Inflammatory macrophage treated with lipopolysaccharide for 1 hour (primary cell): Measurements from ENCODE around the gene PARP11.

Source experiments
- DNase-seq, 2 donors: peaks; one replicate each; pipeline ENCODE4 v3.0.0-alpha.2; 2020 to 2022

The PARP11 gene

DNA sequence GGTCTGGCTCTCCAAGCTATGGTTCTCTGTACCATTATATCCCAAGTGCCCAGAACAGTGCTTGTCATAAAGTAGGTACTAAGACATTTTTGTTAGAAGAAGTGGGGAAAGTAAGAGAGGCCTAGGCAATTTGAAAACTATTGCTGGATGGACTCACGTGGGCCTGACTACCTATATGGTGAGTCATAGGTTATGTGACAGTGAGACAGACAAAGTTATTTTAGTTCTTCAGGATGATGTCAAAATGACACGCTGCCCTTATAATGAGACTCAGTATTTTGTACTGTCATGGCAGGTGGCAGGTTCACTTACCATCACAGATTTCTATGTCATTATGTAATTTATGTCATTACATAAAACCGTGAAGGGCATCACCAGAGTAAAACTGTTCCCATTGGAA is 53.1 kb downstream of the PARP11 start:
- peak in 1 of 2 donors; percentile 18 for DNase-seq

DNA sequence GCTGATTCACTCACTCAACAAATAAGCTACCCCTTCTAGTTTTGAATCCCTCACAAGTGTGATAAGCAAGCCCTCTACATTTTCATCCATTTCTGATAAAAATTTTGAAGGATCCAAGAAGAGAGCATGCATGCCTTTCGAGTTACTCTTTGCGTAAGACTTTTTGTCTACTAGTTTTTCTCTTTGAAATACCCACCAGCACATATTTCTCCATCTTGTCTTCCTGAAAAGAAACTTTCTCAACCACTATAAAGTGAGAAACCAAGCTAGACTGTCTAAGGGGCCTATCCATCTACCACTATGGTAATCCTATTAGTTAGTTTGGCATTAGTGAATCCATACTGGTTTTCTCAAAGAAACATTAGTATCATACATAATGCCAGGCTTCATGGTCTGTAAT is 56.9 kb downstream of the PARP11 start:
- no peak for DNase-seq

DNA sequence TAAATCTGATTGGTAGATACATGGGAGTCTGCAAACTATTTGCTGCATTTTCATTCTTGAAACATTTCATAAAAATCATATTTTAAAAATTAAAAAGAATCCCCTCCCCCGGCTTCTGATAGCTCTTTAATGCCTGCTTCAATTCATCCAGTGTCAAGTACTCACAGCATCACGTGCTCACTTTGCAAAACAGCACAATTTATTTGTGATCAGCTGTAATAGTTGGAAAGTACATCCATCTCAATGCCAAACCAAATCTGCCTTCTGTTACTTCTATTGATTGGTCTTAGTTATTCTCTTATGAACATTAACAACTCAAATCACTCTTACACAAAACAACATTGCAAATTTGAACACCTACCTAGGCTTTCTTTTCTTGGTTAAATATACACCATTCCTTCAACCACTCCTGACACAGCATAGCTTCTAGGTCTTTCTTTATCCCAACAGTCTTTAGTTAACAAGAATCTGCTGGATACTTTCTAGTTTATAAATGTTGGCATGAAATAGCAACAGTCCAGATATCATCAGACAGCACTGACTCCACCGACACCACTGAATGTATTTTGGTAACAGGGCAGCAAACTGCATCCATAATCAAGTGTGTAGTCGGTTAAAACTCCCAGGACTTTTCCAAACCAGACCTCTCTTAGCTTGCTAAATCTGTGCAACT is 58.0 kb downstream of the PARP11 start:
- no peak for DNase-seq

DNA sequence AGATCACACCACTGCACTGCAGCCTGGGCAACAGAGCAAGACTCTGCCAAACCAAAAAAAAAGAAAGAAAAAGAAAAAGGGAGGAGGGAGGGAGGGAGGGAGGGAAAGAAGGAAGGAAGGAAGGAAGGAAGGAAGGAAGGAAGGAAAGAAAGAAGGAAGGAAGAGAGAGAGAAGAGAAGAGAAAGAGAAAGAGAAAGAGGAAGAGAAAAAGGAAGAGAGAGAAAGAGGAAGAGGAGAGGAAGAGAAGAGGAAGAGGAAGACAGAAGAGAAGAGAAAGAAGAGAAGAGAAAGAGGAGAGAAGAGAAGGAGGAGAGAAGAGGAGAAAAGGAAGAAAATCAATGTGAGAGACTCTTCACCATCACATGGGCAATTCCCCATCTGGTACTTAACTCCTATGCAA is 62.7 kb downstream of the PARP11 start:
- no peak for DNase-seq

DNA sequence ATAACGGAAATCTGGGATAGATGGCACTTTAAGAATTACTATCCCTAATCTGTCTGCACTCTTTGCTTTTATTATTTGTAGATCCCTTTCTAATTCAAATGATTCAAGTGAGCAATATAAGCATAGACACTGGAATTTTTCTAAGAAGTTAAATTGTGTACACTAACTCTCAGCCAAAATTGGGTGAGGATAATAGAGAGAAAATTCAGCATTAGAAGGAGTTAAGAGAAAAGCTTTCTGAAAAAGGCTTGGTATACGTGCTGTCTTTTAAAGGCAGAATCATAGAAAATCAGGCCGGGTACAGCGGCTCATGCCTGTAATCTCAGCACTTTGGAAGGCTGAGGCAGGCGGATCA is 63.2 kb downstream of the PARP11 start:
- DNase-seq: no peak

DNA sequence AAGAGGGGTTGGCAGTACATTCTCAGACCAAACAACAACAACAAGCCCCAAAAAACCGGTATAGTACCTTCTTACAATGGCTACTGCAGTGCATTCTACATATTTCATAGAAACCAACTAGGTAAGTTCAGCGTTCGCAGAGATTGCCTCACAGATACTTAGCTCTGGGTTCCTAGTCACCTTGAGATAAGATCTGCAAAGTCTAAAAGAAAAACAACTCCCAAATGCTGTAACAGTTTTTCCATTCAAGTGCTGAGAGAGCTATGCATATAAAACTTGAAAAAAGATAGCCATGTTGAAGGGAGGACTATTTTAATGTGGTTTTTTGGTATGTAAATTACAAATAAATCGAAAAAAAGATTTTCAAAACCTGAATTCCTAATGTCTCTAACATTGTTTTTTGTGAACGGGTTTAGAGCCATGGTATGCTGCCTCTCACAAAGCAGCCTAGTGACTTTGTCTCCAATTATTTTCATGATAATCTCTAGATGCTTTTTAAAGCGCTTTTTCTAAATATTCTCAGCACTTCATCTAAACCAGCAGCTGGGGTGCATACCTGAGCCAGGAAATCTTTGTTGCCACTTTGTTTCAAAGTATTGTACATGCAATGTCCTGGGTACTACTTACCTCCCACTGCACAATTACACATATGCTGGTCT is 63.7 kb downstream of the PARP11 start:
- DNase-seq: no peak

DNA sequence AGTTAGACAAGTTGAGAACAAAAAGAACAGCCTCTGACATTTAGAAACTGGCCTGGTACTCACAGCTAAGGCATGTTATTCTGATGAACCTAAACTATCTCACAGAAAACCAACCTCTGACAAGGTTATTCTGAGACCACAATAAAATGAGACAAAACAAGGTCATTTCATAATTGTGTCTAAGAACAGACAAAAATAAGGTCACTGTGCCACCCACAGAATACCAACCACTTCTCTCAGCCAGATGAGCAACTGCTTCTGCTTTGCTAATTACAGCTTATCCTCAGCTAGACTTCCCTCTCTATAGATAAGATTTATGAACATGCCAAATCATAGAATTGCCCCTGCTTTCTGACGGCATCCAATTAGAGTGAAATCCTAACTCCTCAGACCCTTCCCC is 68.1 kb downstream of the PARP11 start:
- DNase-seq: peak; percentile 37 to 61

DNA sequence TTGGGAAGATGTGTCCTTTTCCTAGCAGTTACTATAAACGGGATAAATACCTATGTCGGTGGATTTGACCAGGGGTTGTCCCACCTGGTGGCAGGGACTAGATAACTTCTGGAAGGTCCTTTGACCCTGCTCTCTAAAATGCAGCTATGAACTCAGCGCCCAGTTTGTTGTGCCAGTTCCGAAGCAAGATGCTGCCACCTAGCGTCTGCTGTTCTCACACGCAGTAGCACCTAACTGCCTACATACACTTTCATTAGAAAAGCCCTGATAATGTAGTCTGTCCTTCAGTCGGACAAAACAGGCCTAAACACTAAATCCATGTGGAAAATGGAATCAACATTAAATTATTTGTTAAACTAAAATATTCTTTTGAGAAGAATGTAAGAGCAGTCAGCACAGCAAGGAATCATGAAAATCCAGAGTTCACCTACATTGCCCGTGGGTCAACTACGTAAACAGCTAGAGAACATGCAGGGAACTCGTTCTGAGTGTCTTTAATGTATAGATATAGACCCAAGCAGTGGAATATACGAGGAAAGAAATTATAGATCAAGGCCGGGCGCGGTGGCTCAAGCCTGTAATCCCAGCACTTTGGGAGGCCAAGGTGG is 69.2 kb downstream of the PARP11 start:
- peak; percentile 48 to 80 for DNase-seq

DNA sequence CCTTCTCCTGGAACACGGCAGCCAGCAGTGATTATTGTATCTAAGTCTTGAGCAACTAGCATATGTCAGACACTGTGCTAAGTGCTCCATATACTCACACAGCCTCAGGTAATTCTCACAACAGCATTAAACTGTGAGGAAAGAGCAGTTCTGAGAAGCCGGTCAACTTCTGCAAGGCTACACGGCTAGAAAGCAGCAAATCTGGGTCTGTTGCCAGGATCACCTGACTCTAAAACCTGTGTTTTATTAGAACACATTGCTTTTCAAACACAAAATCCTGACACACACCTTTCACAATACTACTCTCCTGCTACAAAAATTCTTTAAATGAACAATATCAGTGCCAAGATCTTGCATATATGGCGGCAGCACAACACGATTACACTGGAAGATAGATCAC is 70.5 kb downstream of the PARP11 start:
- no peak for DNase-seq

DNA sequence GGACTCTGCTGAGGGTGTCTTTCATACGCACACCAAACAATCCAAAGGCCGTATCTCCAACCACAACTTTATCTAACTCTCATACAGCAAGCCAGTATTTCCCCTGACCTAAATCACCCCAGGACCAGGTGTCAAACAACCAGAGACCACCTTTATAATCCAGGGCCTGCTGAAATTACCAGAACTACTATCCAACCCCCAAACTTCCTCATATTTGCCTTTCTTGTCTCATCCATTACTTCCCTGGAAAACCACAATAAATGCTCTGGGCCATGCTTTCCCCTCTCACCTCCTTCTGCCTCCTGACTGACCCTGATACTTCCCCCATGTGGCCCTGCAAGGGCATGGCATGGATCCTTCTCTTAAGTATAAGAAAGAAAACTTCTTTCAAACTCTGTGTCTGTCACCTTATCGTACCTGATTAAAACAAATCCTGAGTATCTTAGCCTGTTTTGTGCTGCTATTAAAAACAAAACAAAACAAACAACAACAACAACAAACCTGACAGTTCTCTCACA is 75.6 kb downstream of the PARP11 start:
- peak; percentile 5 to 17 for DNase-seq

DNA sequence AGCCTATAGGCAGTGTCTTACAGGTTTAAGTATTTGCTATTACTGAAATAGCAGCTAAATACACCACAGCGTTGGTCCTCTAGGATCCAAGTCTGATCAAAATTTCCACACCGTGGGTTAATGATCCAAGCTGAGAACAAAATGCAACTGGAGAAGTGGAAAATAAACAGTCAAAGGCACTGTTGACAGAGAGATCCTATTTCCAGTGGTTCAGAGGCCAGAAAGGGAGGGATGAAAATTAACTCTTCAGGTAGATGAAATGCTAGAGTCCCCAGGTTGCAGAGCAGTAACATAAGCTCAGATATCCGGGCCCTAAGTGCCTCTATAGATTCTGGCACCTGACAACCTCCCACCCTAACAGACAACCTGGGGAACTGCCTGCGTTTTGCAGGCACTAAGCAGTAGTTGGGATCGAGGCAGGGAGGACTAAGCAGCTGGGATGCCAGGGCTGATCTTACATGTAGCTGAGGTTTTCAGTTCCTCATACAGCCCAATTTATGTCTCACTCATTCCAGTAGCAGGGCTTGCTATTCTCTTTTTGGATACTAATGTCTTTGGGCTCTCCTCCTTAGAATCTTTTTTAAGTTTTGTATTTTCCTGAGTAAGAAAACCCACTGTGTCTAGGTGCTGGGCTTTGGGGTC is 77.6 kb downstream of the PARP11 start:
- no peak for DNase-seq

DNA sequence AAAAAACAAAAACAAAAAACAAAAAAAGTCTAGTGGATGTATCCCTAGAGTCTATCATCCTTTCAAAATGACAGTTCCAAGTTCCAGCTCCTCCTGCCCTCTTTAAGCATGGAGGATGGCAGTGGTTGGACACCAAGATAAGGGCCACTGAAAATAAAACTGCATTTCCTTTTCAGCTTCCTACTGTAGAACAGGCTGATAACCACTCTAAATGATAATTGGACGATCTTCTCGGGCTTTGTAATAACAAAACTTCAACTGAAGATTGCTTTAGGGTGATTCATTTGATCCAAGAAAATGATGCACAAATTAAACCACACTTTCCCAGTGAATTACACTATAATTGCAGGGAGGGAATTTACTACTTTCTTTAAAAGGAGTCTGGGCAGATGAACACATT is 78.1 kb downstream of the PARP11 start:
- no peak for DNase-seq

DNA sequence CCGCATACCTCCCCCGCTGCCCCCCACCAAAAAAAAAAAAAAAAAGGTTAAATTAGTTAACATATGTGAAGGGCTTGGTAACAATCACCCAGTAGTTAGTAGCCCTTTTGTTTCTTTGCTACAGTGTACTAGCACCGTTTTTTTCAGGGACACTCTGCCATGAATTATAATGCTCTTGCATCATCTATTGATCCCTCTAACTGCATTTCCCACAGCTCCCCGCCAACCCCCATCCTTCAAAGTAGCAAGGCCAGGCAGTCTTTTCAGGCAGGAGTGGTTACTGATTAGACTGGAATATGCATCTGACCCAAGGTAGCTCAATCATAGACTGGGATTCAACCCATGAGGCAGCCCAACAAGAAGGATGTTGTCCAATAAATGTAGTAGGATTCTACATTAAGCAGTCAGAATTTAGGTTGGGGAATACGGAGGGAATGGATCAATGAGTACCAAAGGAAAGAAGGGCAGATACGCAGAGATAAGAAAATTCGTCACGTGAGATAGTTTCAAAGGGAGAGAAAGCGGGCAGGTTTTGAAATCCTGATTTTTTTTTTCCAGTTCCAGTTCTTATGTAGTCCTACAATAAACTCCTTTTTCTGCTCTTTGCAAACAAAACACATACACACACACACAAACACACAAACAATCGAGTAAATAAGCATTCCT is 80.4 kb downstream of the PARP11 start:
- no peak for DNase-seq

DNA sequence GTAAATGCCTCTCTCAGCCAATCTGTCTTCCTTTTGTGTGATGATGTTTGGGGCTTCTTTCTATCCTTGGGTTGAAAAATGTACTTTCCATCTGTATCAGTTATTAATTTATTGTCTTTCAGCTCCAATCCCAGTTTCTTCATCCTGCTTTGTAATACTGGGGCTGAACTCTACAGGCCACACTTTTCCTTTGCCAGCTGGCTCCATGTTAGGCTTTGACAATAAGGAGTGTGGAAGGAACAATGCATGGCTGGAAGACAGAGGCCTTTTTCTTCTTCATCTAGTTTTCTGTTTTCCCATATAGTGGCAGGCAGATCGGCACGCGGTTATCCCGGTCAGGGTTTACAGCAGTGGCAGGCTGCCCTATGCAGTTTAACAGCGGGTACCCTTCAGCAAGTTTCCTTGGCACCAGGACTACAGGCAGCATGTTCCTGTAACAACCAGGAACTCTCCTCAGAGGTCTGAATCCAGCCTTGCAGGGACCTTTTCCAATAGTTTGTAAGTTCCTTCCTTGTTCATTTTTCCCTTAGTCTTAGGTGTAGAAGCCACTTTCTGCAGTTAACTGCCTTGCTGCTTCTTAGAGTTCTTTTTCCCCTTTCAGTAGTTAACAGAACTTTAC is 81.8 kb downstream of the PARP11 start:
- no peak for DNase-seq

DNA sequence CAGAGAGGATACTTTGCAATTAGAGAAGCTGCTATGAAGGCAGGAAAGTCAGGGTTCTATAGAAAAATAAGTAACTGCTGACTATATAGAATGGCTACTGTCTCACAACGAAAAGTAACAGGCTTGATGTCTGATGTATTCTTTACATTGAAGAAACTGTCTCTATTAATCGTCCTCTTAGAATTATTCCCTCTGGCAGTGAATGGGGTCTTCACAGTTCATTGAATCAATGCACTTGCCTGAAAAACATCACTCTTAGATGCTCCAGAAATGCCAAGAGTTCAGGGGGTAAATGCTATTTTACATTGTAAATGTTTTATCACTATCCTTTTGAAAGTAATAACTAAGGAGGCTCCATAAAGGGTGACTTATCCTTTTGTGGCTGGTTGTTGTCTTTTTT is 82.6 kb downstream of the PARP11 start:
- DNase-seq: no peak

DNA sequence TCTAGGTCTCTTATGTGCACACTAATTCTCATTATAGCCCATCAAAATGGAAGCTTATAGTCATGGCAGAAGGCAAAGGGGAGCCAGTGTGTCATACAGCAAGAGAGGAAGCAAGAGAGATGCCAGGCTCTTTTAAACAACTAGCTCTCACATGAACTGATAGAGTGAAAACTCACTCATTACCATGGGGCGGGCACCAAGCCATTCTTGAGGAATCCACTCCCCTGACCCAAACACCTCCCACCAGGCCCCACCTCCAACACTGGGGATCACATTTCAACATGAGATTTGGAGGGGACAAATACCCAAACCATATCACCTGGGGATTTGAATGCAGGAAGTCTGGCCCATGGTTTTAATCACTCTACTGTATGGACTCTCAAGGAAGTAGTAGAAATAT is 83.4 kb downstream of the PARP11 start:
- no peak for DNase-seq

DNA sequence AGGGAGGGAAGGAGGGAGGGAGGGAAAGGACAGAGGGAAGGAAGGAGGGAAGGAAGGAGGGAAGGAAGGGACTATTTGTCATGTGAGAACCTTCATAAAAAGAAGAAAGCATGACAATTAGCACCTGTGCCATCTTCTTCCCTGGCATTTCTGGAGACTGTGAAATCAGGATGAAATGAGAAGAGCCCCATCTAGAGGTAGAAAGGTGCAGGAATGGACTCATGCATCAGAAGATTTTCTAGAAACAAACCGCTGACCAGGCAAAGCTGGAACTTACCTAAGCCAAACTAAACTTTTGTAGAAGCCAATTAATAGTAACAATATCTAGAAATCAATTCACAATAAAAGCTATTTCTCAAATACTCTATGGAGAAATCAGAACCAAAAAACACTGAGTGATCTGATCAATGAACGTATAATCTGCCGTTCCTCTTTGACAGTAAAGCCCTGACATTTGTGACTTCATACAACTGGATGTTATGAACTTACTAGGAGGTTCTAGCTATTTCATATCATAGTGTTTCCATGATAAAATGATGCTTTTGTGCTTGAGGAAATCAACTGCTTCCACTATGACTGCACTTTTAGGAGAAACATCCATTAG is 95.9 kb downstream of the PARP11 start:
- DNase-seq: peak; percentile 26 to 70

DNA sequence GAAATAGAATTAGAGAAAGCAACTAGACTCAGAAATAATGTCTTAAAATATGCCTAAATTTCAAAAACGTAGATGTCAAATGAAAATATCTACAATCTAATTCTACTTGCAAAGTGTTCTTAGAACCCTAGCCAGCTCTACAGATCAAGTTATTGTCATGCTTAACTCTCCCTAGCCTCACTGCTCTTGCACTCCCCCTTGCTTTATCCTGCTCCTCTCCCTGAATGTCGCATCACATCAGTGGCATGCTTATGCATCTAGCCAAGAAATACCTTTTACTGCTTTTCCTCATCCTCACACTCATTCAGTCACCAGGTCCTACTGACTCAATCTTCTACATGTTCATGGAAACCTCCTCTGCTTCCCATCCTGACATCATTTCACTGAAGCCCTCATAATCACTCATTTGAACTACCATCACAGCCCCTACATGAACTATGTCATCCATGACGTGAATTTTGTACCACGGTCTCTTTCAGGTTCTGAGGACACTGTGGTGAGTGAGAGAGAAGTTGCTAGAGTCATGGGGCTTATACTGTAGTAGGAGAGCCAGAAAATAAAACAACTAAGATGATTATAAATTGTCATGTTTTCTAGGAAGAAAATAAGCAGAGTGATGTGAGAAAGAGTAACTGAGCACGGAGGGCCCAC is 97.7 kb downstream of the PARP11 start:
- DNase-seq: no peak

DNA sequence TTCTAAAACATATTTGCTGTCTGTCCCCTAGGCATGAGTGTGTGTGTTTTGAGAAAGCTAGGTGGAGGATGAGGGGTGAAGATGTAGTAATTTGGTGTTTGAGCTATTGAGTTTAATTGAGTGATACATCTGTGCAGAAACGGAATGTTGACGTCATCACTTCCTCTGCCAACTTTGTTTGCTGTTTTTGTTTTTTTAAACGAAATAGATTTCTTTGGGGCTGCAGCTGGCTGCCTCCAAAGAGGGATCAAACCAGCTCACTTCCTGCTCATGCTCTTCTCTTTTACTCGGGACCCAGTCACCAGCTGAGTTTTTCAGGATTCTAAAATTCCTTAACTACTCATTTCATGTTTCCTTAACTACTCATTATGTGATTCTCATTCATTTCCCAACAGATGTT is 100.8 kb downstream of the PARP11 start:
- DNase-seq: no peak

DNA sequence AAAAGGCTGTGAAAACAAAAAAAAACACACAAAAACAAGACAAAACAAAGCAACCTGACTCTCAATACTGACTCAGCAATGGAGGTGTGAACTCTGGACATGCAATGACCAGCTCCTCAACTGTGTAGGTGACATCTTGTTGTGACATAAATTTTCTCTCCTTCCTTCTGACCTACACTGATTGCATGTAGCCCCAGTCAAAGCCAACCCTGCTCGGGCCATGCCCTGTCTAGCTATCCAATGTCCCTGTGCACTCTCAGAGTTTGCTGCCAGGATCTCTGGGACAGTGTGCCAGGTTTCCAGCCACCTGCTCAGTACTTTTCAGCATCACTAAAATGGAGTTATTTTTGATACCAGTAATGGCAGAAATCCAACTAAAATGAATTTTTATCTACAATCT is 101.3 kb downstream of the PARP11 start:
- no peak for DNase-seq

DNA sequence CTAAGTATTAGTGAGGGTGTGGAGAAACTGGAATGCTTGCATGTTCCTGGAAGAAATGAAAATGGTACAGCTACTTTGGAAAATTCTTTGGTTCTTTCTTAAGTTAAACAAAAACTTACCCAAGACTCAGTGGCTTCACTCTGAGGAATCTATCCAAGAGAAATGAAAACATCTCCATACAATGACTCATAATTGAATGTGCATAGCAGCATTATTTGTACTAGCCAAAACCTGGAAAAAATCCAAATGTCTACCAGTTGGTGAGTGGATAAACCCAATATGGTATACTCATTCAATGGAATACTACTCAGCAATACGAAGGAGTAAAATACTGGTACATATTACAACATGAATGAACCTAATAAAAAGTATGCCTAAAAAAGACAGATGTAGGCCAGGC is 102.3 kb downstream of the PARP11 start:
- DNase-seq: no peak

DNA sequence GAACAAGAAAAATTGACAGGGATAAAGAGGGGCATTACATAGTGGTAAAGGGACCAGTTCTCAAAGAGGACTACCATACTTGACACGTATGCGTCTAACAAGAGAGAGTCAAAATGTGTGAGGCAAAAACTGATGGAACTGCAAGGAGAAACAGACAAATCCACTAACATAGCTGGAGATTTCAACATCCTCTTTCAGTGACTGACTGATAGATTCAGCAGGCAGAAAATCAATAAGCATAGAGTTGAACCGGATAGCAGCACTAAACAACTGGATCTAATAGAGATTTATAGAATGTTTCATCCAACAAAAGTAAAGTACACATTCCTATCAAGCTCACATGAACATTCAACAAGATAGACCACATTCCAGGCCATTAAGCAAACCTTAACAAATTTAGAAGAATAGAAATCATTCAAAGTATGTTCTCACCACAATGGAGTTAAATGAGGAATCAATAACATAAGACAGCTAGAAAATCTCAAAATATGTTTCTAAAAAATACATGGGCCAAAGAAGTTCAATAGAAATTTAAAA is 104.2 kb downstream of the PARP11 start:
- DNase-seq: no peak
